Stimulated activated CD4-positive, alpha-beta T cell treated with anti-CD3 and anti-CD28 coated beads, Interleukin-1b, Interleukin-23, amount 100 ng/mL, for 48 hours (primary cell): ENCODE measurements around the gene C1RL.
A peak's percentile ranks its signal among the peaks of the same experiment; 100 is the strongest.

Experiments
- DNase-seq: peaks from one replicate; pipeline ENCODE4 v3.0.0-alpha.2; 2020

The C1RL gene, protein sequence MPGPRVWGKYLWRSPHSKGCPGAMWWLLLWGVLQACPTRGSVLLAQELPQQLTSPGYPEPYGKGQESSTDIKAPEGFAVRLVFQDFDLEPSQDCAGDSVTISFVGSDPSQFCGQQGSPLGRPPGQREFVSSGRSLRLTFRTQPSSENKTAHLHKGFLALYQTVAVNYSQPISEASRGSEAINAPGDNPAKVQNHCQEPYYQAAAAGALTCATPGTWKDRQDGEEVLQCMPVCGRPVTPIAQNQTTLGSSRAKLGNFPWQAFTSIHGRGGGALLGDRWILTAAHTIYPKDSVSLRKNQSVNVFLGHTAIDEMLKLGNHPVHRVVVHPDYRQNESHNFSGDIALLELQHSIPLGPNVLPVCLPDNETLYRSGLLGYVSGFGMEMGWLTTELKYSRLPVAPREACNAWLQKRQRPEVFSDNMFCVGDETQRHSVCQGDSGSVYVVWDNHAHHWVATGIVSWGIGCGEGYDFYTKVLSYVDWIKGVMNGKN

DNA sequence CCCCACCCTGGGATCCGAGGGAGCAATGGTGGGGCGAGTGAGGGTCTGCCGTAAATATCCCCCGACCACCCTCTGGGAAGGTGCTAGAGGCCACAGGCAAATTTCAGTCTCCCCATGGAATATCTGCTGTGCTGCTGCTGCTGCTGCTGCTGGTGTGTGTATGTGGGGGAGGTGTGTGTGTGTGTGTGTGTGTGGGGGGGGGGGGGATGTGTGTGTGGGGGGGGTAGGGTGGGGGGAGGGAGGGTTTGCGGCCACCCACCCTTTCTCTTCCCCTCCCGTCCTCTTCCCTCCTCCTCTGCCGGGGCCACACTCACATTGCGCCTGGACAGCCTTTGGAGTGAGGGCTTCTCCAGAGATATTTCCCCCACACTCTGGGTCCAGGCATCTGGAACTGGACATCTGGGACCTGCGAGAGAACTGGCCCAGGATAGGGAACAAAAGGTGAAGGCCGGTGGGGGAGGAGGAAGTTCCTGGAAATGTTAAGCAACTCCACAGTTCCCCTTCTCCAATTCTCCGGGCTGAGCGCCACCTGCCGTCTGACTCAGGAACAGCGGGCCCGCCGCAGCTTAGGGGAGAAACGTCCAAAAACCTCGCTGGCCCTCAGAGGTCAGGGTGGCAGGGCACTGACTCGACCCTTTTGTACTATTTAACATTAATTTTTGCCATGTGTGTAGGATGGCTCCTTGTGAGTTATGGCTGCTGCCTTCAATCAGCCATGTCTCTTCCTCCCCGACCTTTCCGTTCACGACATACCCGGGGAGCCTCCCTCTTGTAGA is at the start of gene C1RL:
Gene C1RL, minus strand, starts transcription at position 419 of the 776 bp plus-strand sequence. Its CDS starts 34 bp downstream, at position 385.
- peak; percentile 79 for DNase-seq

DNA sequence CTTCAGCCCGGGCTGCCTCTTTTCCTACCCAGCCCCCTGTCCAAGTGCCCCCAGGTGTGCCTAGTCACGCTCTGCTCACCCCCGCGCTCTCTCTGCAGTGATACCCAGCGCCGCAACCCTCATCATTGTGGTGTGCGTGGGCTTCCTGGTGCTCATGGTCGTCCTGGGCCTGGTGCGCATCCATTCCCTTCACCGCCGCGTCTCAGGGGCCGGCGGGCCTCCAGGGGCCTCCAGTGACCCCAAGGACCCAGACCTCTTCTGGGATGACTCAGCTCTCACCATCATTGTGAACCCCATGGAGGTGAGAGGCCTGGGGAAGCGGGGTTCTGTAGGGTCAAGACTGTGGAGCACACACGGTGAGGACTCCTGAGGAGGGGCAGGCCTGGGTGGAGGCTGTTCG is 48.4 kb upstream of the C1RL start:
- no peak for DNase-seq

DNA sequence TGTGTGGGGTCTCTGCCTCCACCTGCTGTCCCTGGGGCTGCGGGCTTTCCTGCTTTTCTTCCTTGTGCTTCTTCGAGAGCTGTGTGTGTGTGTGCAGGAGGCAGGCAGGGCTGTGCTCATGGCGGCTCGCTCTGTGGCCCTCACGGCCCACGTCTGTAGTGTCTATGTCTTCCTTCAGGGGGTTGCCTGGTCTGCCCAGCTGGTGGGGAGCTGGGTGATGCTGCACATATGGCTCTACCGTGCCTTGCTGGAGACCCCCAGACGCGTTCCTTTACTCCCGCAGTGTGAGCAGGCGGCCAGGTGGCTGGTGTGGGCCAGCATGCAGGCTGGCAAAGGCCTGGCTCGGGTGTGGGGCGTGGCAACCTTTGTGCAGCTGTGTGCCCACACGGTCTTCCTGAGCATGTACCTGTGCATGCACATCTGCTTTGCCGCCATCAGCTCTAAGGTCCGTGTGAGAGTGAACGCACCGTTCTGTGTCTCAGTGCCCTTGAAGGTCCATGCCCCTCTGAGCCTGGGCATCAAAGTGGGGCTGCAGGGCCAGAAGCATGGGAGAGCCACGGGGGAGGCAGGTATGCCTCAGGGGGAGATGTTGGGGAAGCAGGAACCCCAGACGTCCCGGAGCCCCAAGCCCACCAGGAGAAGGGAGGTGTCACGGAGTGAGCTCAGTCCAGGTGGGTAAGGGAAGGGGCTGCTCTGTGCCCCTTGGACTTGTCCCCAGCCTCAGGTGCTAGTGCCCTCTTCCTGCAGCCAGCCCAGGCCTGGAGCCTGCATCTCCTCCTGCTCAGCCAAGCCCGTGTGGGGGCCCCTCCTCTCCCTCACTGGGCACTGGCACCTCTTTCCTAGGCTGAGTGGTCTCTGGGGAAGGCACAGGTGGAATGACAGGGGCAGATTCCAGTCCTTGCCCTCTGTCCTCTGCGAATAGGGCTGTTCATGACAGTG is 47.5 kb upstream of the C1RL start:
- DNase-seq = no peak

- no peak for DNase-seq
Measured at GRCh38 chr12:7155471-7156034, 46.5 kb upstream of the C1RL start.

DNA sequence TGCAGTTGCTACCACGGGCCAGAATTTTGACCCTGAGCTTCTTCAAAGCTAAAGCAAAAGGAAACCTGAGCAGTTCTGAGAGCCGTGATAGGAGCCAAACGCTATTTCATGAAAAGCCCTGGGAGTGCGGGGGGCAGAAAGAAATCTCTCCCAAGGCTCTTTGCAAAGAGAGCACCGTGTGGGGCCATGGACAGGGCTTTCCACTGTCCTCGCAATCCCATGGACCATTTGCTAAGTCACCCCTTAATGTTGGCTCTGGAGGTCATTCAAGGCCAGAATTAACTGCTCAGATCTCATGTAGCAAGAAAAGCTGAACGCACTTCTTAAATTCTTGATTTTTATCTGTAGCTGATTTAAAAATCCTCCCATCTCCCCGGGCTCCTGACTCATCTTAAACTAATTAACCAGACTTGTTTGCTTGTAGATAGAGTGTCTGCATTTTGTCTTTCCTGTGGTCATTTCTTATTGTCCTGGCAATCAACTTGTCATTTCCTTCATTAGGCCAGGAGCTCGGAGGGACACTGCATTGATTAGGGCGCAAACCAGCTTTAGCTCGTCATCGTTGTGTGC is 46.0 kb upstream of the C1RL start:
- no peak for DNase-seq

- no peak for DNase-seq
Measured at GRCh38 chr12:7154042-7154441, 45.0 kb upstream of the C1RL start.

- no peak for DNase-seq
Measured at GRCh38 chr12:7152818-7153217, 43.8 kb upstream of the C1RL start.

DNA sequence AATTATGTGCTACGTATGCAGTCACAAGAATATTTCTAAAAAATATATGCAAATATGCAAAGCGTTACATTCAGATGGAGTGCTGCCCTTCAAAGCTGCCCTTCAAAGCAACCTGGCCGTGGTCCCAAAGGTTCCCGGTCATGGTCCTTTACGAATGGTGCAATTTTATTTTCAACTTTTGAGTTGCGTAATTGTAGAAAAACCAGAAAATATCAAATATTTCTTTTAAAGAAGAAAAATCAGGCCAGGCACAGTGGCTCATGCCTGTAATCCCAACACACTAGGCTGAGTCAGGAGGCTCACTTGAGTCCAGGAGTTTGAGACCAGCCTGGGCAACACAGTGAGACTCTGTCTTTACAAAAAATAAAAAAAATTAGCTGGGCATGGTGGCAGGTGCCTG is 42.5 kb upstream of the C1RL start:
- no peak for DNase-seq

DNA sequence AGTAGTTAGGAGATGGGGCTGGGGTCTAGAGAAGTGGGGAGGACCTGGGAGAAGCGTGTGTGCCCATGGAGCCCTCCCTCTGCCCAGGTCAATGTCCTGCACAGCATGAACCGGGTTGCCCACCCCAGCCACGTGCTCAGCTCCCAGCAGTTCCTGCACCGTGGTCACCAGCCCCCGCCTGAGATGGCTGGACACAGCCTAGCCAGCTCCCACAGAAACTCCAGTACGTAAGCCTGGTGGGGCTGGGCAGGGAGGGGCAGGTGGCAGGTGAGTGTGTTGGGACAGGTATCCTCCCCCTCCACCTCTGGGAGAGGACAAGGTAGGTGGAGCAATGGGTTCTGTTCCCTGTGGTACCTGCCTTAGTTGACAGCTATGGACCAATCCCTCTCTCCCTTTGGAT is 41.8 kb upstream of the C1RL start:
- no peak for DNase-seq

DNA sequence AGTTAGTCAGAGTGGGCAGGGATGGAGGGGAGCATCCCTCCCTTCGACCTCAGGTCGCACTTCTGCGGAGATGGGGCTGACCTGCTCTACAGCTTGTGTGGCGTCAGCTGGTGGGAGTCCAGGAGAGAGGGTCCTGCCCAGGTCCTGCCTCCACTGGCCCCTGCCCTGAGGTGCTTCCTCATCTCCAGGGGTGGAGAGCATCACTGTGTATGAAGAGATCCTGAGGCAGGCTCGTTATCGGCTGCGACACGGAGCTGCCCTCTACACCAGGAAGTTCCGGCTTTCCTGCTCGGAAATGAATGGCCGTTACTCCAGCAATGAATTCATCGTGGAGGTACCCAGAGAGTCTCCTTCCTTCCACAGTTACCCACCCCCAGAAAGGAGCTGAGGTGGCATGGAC is 41.3 kb upstream of the C1RL start:
- DNase-seq = no peak

DNA sequence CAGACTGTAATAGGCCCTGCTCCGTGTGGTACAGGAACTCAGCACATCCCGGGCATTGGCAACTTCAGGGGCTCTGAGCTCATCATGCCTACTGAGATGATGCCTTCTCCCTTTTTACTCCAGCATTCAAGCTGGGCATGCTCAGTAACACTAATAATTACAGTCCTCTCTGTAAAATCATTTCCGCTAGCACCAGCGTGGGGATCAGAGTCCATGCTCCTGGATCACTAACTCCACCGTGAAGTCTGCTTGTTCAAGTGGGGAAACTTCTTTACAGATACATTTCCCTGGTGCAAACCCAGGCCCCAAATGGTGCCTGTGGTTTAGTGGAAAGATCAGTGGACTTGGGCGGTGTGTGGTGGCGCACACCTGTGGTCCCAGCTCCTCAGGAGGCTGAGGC is 37.9 kb upstream of the C1RL start:
- DNase-seq = no peak

- no peak for DNase-seq
Measured at GRCh38 chr12:7146228-7146627, 37.2 kb upstream of the C1RL start.

DNA sequence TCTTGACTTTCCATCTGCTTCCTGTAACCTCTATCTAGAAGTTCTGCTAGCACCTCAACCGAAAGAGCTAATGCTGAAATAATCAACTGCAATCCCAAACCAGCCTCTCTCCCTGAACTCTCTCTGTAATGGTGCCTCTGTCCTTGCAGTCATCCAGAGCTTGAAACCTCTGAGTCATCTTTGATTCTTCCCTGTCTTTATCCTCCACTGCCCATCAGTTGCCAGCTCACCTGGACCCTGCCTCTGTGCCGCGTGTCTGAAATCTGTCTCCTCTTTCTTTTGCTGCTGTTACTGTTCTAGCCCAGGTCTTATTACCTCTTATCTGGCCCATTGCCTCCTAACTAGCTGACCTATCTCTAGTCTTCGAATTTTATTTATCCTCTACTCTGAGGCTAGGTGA is 36.7 kb upstream of the C1RL start:
- no peak for DNase-seq

GRCh38 chr12:7144414-7145120 is 35.6 kb upstream of the C1RL start:
- no peak for DNase-seq

- DNase-seq = no peak
Measured at GRCh38 chr12:7143564-7143963, 34.5 kb upstream of the C1RL start.

DNA sequence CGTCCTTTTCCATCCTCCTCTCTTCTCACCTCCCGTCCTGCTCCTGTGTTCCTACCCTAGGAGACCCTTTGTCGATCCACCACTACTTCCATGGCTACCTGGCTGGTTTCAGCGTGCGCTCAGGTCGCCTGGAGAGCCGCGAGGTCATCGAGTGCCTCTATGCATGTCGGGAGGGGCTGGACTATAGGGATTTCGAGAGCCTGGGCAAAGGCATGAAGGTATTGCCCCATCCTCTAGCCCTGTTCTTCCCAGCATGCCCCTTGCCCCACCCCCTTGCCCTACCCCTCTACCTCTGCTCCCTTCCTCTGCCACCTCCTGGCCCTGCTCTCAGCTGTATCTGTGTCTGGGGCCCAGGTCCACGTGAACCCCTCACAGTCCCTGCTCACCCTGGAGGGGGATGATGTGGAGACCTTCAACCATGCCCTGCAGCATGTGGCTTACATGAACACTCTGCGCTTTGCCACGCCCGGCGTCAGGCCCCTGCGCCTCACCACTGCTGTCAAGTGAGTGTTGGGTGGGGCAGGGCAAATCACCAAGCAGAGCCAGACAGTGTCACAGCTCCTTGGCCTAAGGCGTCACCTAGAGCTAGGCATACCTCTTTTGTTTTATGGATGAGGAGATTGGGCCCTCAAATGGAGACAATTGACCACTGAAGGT is 33.9 kb upstream of the C1RL start:
- no peak for DNase-seq

- peak; percentile 55 for DNase-seq
Measured at GRCh38 chr12:7142056-7142644, 33.1 kb upstream of the C1RL start.

DNA sequence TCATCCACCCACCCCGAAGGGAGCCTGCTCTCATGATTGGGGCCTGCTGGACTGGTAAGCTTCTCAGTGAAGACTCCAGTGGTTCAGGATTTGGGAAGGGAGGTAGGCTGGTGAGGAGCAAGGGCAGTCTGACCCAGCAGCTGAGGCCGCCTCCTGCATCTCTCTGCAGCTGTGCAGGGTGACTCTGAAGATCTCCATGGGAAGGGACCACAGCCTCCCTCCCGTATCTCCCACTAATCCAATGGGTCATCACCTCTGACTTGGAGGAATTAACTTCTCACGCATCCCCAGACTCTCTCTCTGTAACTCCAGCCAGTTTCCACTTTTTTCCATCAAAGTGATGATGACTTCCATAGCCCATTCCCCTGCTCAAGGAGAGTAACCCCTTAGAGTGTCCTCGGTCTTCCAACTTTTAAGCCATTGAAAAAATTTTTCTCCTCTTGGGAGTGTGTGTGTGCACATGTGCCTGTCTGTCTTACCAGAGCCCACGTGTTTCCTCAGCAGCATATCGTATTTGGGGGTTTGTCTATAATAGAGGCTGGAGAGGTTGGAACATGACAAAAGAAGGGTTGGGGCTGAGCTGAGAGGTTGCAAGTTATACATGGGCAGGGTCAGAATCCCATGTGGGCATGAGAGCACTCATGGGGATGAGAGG is 32.5 kb upstream of the C1RL start:
- no peak for DNase-seq

- DNase-seq = no peak
Measured at GRCh38 chr12:7139200-7139599, 30.2 kb upstream of the C1RL start.

DNA sequence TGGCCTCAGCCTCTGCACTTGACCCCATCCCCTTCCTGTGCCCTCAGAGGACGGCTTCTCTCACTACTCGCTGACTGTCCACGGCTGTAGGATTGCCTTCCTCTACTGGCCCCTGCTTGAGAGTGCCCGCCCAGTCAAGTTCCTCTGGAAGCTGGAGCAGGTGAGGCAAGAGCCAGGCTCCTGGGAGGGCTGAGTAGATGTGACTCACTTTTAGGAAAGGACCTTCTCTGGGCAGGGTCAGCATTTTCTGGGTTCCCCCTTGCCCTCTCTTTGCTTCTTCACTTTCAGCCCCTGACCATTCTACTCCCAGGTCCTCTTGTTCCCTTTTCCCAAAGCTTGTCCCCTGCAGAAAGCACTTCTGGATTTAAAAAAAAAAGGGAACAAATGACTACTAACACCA is 28.9 kb upstream of the C1RL start:
- DNase-seq = no peak
